Transverse colon (tissue), 4 donors: ENCODE results near the gene UCKL1. TPM values are rescaled to one million over a fixed set of nuclear protein-coding genes. Genes with fewer than 3 reads are reported as not detected.

Experiments
- DNase-seq: peaks from one replicate; pipeline ENCODE4 v3.0.0-alpha.2; 2019
- H3K27ac ChIP-seq, 4 donors: fragments of 200-600 bp; sonication (generic); 2 replicates each; pipeline ENCODE4 v1.5.1; 2016 to 2018; ENCODE audit warnings: inconsistent platforms in 4 of 4
- H3K27me3 ChIP-seq: fragments of 200-600 bp; sonication (generic); 2 replicates; pipeline ENCODE4 v1.5.1; 2017; ENCODE audit warnings: inconsistent platforms
- H3K36me3 ChIP-seq, 4 donors: fragments of 200-600 bp; sonication (generic); 2 replicates each; pipeline ENCODE4 v1.5.1; 2017 to 2019; ENCODE audit warnings: inconsistent platforms in 4 of 4
- H3K4me1 ChIP-seq, 4 donors: fragments of 200-600 bp; sonication (generic); 2 replicates each; pipeline ENCODE4 v1.5.1; 2017 to 2020; ENCODE audit warnings: inconsistent platforms in 4 of 4
- H3K4me3 ChIP-seq, 4 donors: fragments of 200-600 bp; sonication (generic); 1 replicate in 1 of 4; 2 replicates in 3 of 4; pipeline versions ENCODE4 v1.5.1 to v1.6.1; 2017 to 2019; ENCODE audit warnings: inconsistent platforms in 4 of 4
- H3K9me3 ChIP-seq, 2 donors: fragments of 200-600 bp; sonication (generic); 2 replicates each; pipeline ENCODE4 v1.5.1; 2017 to 2019; ENCODE audit warnings: inconsistent platforms in 2 of 2
- EP300 ChIP-seq: sonication (generic); formaldehyde crosslinking; IDR thresholded peaks from one replicate; pipeline ENCODE4 v1.6.1; 2017; ENCODE audit warnings: antibody characterized with exemption, low read depth
- POLR2A ChIP-seq: fragments of 450-650 bp; IDR thresholded peaks from one replicate; pipeline ENCODE4 v1.6.1; 2016; ENCODE audit warnings: antibody characterized with exemption, mild to moderate bottlenecking, moderate library complexity
- POLR2AphosphoS5 ChIP-seq, 3 donors: sonication (generic); formaldehyde crosslinking; IDR thresholded peaks; one replicate each; pipeline ENCODE4 v1.6.1; 2016; ENCODE audit warnings: antibody characterized with exemption in 3 of 3
- WGBS, 2 donors: methylation state at CpG; one replicate each; pipeline ENCODE4 v1.1.5; 2018; ENCODE audit warnings: low coverage in 1 of 2; 5-methylcytosine and 5-hydroxymethylcytosine counted together
- in situ Hi-C, 4 donors: fragments of 200-750 bp; cut with MboI; loops; one replicate each; pipeline versions ENCODE4 v1.15.0 to v1.15.1; 2017; ENCODE audit warnings: low sequenced_read_pairs in 3 of 4, low pct_ligation_motif_present in 1 of 4, low pct_unique_long_range_greater_than_20kb in 1 of 4
- intact Hi-C: fragments of 100-400 bp; cut with DNase I; formaldehyde crosslinking; loops from one replicate; pipeline ENCODE4 v1.15.1; 2023; ENCODE audit warnings: low total_unique reads
- total RNA-seq, 4 donors: library from RNA; depleted of rRNA; stranded (reverse); fragments of >200 nt; gene quantifications; one replicate each; pipeline ENCODE4 v1.1.0, GENCODE V29; 2016
- TF ChIP-seq, protein P1 (sequence below), 5 experiments: fragments of 200-600 bp in 3 of 5; fragments of 450-650 bp in 2 of 5; sonication (generic) in 3 of 5; IDR thresholded peaks; 1 replicate in 2 of 5; 2 replicates in 3 of 5; pipeline ENCODE4 v1.5.1; 2016 to 2017; ENCODE audit warnings: antibody characterized with exemption in 5 of 5, inconsistent platforms in 3 of 5, mild to moderate bottlenecking in 2 of 5, moderate library complexity in 1 of 5

The UCKL1 gene
- total RNA-seq, 4 donors from 2014 or later: 41.1 to 189 (median 68.5) TPM

DNA sequence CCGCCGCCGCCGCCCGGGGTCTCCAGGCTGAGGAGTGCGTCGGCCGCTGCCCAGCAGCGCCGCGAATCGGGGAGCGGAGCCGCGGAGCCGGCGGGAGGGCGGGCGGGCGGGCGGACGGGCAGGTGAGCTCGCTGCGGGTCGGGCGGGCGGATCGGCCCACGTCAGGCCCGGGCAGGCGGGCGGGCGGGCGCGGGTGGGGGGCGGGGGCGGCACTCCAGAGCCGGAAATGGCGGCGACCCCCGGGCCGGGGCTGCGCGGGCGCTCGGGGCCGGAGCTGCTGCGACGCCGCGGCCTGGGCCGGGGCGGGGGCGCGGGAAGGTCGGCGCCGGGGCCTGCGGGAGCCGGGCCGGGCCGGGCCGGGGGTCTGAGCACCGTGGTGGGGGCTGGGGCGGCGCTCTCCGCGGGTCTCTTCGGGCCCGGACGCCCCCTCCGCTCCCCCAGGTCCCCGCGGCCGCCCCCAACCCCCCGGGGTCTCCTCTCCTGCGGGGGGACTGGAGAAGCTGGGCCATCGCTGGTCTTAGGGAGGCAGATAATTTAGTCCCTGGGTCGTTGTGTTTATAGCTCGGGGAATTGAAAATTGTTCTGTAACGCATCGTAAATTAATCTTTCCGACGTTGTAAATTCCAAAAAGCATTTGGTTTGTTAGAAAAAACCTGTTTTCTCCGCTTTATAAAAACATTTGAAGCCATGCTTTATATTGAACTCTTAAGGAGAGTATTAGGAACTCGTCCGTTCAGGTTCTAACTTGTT, 60.8 kb downstream of the UCKL1 start:
- H3K4me3 ChIP-seq: peak overlapping the region; percentile 63 to 86 (median 78)
- peak overlapping the region; percentile 85 to 94 (median 92) for H3K27ac ChIP-seq
- H3K9me3 ChIP-seq: no peaks in the 10 kb centered on the region
- 0% methylated on average over 1 to 15 of the region's 87 CpGs for WGBS, 2 donors
- H3K4me1 ChIP-seq: peaks cover 16 to 48% (median 25%) of the 10 kb centered on the region in 4 donors
- H3K36me3 ChIP-seq: peaks cover 0 to 4% (median 0%) of the 10 kb centered on the region in 4 donors
- in situ Hi-C loops: no loop called here
- intact Hi-C loops: loop anchor here (1.0 kb wide), 1 partner anchor 45 kb away; no protein-coding TSS in a partner anchor
- DNase-seq: no peak
- H3K27me3 ChIP-seq: no peaks in the 10 kb centered on the region
- no peak for TF ChIP-seq POLR2AphosphoS5 (IDR thresholded peaks at IDR 0.05)
- TF ChIP-seq, protein P1, sequence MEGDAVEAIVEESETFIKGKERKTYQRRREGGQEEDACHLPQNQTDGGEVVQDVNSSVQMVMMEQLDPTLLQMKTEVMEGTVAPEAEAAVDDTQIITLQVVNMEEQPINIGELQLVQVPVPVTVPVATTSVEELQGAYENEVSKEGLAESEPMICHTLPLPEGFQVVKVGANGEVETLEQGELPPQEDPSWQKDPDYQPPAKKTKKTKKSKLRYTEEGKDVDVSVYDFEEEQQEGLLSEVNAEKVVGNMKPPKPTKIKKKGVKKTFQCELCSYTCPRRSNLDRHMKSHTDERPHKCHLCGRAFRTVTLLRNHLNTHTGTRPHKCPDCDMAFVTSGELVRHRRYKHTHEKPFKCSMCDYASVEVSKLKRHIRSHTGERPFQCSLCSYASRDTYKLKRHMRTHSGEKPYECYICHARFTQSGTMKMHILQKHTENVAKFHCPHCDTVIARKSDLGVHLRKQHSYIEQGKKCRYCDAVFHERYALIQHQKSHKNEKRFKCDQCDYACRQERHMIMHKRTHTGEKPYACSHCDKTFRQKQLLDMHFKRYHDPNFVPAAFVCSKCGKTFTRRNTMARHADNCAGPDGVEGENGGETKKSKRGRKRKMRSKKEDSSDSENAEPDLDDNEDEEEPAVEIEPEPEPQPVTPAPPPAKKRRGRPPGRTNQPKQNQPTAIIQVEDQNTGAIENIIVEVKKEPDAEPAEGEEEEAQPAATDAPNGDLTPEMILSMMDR (IDR thresholded peaks at IDR 0.05): no peak
- no peak for TF ChIP-seq POLR2A
- no peak for TF ChIP-seq EP300

- in situ Hi-C loops: no loop called here
- DNase-seq: peak; percentile 97
- intact Hi-C loops: loop anchor here (1.0 kb wide), 1 partner anchor 46 kb away; no protein-coding TSS in a partner anchor
- H3K27me3 ChIP-seq: no peaks in the 10 kb centered on the region
- H3K27ac ChIP-seq: peak within 1 kb of the TSS; percentile 85 to 94 (median 92)
- peaks cover 16 to 42% (median 25%) of the 10 kb centered on the region in 4 donors for H3K4me1 ChIP-seq
- H3K9me3 ChIP-seq: no peaks in the 10 kb centered on the region
- H3K36me3 ChIP-seq: peaks cover 0 to 10% (median under 1%) of the 10 kb centered on the region in 4 donors
- H3K4me3 ChIP-seq: peak within 1 kb of the TSS; percentile 63 to 86 (median 78)
- 3% methylated on average over 79 of the region's 82 CpGs; no CpG with 5 or more reads in 1 of the 2 donors for WGBS, 2 donors
- peak; percentile 51 to 77 (median 75) for TF ChIP-seq POLR2AphosphoS5 (IDR thresholded peaks at IDR 0.05)
- TF ChIP-seq, protein P1 (IDR thresholded peaks at IDR 0.05): no peak
Measured at GRCh38 chr20:63894358-63895201, 61.6 kb downstream of the UCKL1 start, which contains the start of gene DNAJC5. TSS of gene DNAJC5 (plus strand) at chr20:63895126. CDS start at chr20:63928346, 33,220 bp downstream.

DNA sequence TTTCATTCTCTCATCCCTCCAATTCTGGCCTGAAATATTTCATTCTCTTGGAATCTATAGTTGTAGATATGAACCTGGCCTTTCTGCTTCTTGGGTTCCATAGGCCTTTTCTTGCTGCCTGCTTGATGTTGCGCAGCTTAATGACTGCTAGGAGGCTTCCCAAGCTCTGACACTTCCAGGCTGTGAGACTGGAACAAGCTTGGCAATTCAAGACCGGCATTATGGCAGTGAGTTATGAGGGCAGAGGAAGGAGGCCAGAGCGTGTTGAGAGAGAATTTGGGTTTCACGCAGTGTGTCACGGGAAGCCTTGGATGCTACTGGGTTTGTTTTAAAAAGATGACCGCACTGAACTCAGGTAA, 62.2 kb downstream of the UCKL1 start:
- no peak for TF ChIP-seq POLR2AphosphoS5 (IDR thresholded peaks at IDR 0.05)
- TF ChIP-seq, protein P1 (IDR thresholded peaks at IDR 0.05): no peak
- no peak for TF ChIP-seq EP300
- TF ChIP-seq POLR2A: no peak
- intact Hi-C loops (no loop called here), in situ Hi-C loops (no loop called here)
- peak overlapping the region; percentile 85 to 94 (median 92) for H3K27ac ChIP-seq
- no peak for DNase-seq
- H3K4me3 ChIP-seq: peak overlapping the region in 2 of 4 donors; percentile 73 to 82
- H3K27me3 ChIP-seq: no peaks in the 10 kb centered on the region
- peaks cover 0 to 10% (median 4%) of the 10 kb centered on the region in 4 donors for H3K36me3 ChIP-seq
- no peaks in the 10 kb centered on the region for H3K9me3 ChIP-seq
- H3K4me1 ChIP-seq: peaks cover 16 to 42% (median 25%) of the 10 kb centered on the region in 4 donors
- 23% methylated on average over 6 of the region's 6 CpGs; no CpG with 5 or more reads in 1 of the 2 donors for WGBS, 2 donors

DNA sequence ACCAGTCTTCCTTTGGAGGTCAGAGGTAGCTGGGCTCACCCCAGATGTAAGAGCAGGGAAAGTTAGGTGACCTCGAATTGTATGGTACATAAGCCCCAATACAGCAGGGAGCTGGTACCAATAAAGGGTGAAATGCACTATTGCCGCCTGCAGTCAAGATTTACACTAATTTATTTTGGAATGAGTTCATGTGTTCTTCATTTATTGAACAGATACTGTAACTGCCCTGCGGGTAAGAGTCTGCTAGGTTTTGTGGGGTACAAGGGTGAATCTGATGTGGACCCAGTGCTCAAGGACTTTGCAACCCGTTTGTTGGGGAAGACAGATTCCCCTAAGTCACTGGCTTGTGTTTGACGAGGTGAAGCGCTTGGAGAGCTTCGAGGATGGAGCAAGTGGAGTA, 63.8 kb downstream of the UCKL1 start:
- intact Hi-C loops: no loop called here
- H3K9me3 ChIP-seq: no peaks in the 10 kb centered on the region
- peaks cover 0 to 12% (median 5%) of the 10 kb centered on the region in 4 donors for H3K36me3 ChIP-seq
- 83 to 85% methylated on average over 1 to 7 of the region's 7 CpGs for WGBS, 2 donors
- no peak for TF ChIP-seq EP300
- TF ChIP-seq, protein P1 (IDR thresholded peaks at IDR 0.05): no peak
- TF ChIP-seq POLR2A: no peak
- no peak for DNase-seq
- H3K27me3 ChIP-seq: no peaks in the 10 kb centered on the region
- H3K4me1 ChIP-seq: peaks cover 11 to 27% (median 18%) of the 10 kb centered on the region in 4 donors
- in situ Hi-C loops: no loop called here
- H3K4me3 ChIP-seq: no peak overlapping the region
- H3K27ac ChIP-seq: no peak overlapping the region
